ENCODE measurements around the gene CNDP2. TPM values are rescaled to one million over a fixed set of nuclear protein-coding genes. Genes with fewer than 3 reads are reported as not detected.
A peak's percentile ranks its signal among the peaks of the same experiment; 100 is the strongest.

CNDP2 gene
- 179 TPM for polyA plus RNA-seq

DNA sequence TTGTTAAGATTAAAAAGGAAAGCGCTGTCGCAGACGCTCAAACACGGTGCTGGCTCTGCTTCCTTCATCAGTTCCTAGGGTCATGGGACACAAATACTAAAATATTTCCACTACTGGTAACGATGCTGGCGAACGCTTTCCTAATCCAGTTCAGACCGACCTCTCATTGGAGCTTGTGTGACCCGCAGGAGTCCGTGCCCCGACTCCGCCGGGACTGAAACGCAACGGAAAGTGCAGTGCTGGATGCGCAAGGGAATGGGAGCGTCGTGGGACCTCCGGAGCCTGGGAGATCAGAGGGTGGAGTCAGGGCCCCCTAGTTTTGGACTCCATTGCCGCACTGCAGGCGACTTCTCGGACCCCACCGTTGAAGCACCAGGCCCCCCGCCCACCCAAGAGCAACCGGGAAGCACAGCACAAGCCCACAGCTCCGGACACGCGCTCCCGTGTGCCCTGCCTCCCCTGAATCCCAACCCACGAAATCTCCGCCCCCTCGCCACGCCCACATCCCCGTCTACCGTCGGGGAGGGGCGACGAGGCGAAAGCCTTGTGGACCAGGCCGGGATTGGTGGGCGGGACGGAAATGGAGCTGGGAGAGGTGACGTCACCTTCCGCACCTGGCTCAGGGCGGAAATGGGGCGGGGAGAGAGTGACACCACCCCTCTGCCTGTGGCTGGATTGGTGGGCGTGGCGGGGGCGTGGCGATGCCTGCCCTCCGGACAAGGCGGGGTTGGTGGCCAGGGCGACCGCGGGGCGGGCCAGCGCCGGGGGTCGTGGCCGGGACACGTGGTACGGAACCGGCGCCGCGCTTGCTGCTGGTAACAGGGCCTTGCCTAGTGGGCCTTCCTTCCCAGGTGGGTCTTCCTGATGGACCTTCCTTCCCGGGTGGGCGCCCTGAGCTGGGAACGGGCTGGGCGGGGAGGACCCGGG lies at the start of gene CNDP2:
Gene CNDP2, plus strand, starts transcription at position 783 of the 927 bp plus-strand sequence. CDS start 3,611 bp downstream, outside the sequence.
- Mint-ChIP-seq H3K4me3 (peak within 1 kb of the TSS; percentile 91 to 98 (median 96)), H3K36me3 (no peaks in the 10 kb centered on the region), H3K27ac (peak within 1 kb of the TSS; percentile 96 to 98 (median 97)), H3K27me3 (peaks cover 2% of the 10 kb centered on the region), H3K4me1 (peaks cover 28 to 37% (median 33%) of the 10 kb centered on the region in 3 donors), H3K9me3 (no peaks in the 10 kb centered on the region)

GRCh38 chr18:74446631-74447403 lies 49.3 kb upstream of the CNDP2 start:
- Mint-ChIP-seq H3K27me3 (peaks cover 5% of the 10 kb centered on the region), H3K4me1 (no peaks in the 10 kb centered on the region), H3K27ac (no peak overlapping the region), H3K4me3 (no peak overlapping the region), H3K9me3 (peaks cover 0 to 2% (median 0%) of the 10 kb centered on the region in 3 donors), H3K36me3 (no peaks in the 10 kb centered on the region)

GRCh38 chr18:74447404-74448152 lies 48.6 kb upstream of the CNDP2 start:
- Mint-ChIP-seq H3K36me3 (no peaks in the 10 kb centered on the region), H3K27ac (no peak overlapping the region), H3K4me3 (no peak overlapping the region), H3K27me3 (peaks cover 8% of the 10 kb centered on the region), H3K4me1 (no peaks in the 10 kb centered on the region), H3K9me3 (peaks cover 0 to 2% (median 0%) of the 10 kb centered on the region in 3 donors)

GRCh38 chr18:74450626-74451025 lies 45.5 kb upstream of the CNDP2 start:
- Mint-ChIP-seq H3K27me3 (peaks cover 17% of the 10 kb centered on the region), H3K4me3 (no peak overlapping the region), H3K4me1 (no peaks in the 10 kb centered on the region), H3K36me3 (no peaks in the 10 kb centered on the region), H3K9me3 (peaks cover 0 to 2% (median 0%) of the 10 kb centered on the region in 3 donors), H3K27ac (no peak overlapping the region)

GRCh38 chr18:74451148-74451547 lies 45.0 kb upstream of the CNDP2 start:
- H3K27ac Mint-ChIP-seq: no peak overlapping the region
- peaks cover 0 to 1% (median 0%) of the 10 kb centered on the region in 3 donors for H3K4me1 Mint-ChIP-seq
- H3K4me3 Mint-ChIP-seq: no peak overlapping the region
- H3K9me3 Mint-ChIP-seq: peaks cover 0 to 2% (median 0%) of the 10 kb centered on the region in 3 donors
- peaks cover 21% of the 10 kb centered on the region for H3K27me3 Mint-ChIP-seq
- no peaks in the 10 kb centered on the region for H3K36me3 Mint-ChIP-seq

- peaks cover 0 to 2% (median 0%) of the 10 kb centered on the region in 3 donors for H3K9me3 Mint-ChIP-seq
- no peak overlapping the region for H3K27ac Mint-ChIP-seq
- no peaks in the 10 kb centered on the region for H3K36me3 Mint-ChIP-seq
- H3K27me3 Mint-ChIP-seq: peaks cover 27% of the 10 kb centered on the region
- peaks cover 0 to 3% (median 0%) of the 10 kb centered on the region in 3 donors for H3K4me1 Mint-ChIP-seq
- no peak overlapping the region for H3K4me3 Mint-ChIP-seq
Measured at GRCh38 chr18:74453016-74453566, 43.1 kb upstream of the CNDP2 start.

GRCh38 chr18:74453642-74454198 lies 42.4 kb upstream of the CNDP2 start:
- Mint-ChIP-seq H3K27ac (no peak overlapping the region), H3K36me3 (no peaks in the 10 kb centered on the region), H3K27me3 (peaks cover 31% of the 10 kb centered on the region), H3K4me3 (no peak overlapping the region), H3K4me1 (peaks cover 0 to 3% (median 0%) of the 10 kb centered on the region in 3 donors), H3K9me3 (peaks cover 0 to 2% (median 0%) of the 10 kb centered on the region in 3 donors)

GRCh38 chr18:74454279-74454751 lies 41.8 kb upstream of the CNDP2 start:
- Mint-ChIP-seq H3K27me3 (peaks cover 31% of the 10 kb centered on the region), H3K4me3 (no peak overlapping the region), H3K27ac (no peak overlapping the region), H3K9me3 (no peaks in the 10 kb centered on the region), H3K4me1 (peaks cover 0 to 3% (median under 1%) of the 10 kb centered on the region in 3 donors), H3K36me3 (no peaks in the 10 kb centered on the region)

- H3K27ac Mint-ChIP-seq: no peak overlapping the region
- peaks cover 0 to 3% (median 2%) of the 10 kb centered on the region in 3 donors for H3K4me1 Mint-ChIP-seq
- H3K36me3 Mint-ChIP-seq: no peaks in the 10 kb centered on the region
- no peak overlapping the region for H3K4me3 Mint-ChIP-seq
- no peaks in the 10 kb centered on the region for H3K9me3 Mint-ChIP-seq
- H3K27me3 Mint-ChIP-seq: peaks cover 31% of the 10 kb centered on the region
Measured at GRCh38 chr18:74455386-74455785, 40.8 kb upstream of the CNDP2 start.

DNA sequence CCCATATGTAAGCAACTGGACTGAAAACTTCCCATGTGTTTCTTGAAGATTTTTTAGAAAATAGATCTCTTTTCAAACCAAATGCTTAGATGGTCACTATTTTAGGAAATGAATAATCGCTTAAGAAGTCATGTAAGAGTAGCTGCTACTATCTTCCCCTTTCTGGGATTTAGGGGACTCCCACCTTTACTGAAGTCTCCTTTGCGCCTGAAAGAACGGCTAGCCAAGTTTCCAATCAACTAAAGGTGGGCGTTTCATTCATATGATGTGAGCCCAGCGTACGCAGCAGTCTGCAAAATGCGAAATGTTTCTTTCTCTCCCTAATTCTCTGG lies 40.2 kb upstream of the CNDP2 start:
- peaks cover 0 to 3% (median 2%) of the 10 kb centered on the region in 3 donors for H3K4me1 Mint-ChIP-seq
- no peak overlapping the region for H3K27ac Mint-ChIP-seq
- no peaks in the 10 kb centered on the region for H3K36me3 Mint-ChIP-seq
- peaks cover 31% of the 10 kb centered on the region for H3K27me3 Mint-ChIP-seq
- H3K9me3 Mint-ChIP-seq: no peaks in the 10 kb centered on the region
- no peak overlapping the region for H3K4me3 Mint-ChIP-seq

DNA sequence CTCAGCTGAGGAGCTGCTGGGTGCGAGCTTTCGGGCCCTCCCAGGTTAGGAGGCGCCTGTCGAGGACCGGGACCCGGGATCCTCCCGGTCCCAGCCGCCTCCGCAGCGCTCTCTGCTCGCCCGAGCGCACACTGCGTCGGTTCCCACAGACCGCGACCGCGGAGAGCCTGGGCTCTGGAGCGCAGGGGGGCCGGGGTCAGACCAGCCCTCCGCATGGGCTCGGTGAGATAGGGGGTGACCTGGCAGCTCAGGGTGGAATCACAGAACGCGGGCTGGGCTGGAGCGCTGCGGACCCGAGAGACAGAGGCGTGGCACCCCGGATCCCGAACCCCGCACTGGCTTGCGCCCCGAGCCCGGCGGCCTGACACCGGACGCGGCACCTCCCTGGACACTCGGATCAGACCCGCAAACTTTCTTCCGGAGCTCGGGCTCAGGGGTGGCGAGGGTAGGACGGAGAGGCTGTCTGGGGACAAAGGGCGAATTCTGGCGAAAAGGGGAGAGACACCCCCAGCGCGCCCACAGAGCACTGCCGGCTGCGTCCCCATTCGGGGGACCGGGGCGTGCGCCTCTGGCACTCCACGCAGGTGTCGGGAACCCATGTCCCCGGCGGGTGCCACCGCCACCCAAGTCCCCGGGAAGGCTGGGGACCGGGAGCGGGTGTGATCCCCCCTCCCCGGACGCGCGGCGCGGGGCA lies 39.7 kb upstream of the CNDP2 start:
- no peaks in the 10 kb centered on the region for H3K9me3 Mint-ChIP-seq
- H3K36me3 Mint-ChIP-seq: no peaks in the 10 kb centered on the region
- peaks cover 31% of the 10 kb centered on the region for H3K27me3 Mint-ChIP-seq
- H3K4me3 Mint-ChIP-seq: peak overlapping the region in 1 of 4 donors; percentile 17
- peaks cover 0 to 3% (median 2%) of the 10 kb centered on the region in 3 donors for H3K4me1 Mint-ChIP-seq
- H3K27ac Mint-ChIP-seq: no peak overlapping the region

DNA sequence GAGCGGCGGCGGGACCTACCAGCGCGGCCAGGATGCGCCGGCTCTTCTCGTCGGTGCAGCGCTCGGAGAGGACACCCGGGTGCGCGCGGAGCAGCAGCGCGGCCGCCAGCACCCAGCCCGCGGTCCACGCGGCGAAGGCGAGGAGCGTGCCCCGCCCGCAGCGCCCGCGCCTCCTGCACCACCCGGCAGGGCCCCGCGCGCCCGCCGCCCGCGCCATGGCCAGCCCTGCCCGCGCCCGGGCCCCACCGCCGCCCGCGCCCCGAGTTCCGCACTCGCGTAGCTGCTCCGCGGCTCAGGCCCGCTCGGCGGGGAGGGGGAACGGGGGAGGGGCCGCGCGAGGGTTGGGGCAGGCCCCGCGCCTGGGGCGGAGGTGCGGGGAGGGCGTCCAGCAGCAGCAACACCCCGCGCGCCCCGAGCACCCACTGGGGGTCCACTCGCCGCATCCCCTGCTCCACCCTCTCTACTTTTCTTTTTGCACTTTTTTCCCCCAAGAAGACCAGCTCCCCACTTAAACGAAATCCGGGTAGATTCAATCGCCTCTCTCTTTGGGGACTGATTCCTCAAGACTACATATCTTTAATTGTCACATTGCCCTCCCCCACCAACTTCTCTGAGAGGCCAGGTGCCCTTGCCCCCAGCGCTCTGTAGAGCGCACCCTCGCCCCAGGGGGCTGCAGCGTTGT lies 39.0 kb upstream of the CNDP2 start, which contains the start of gene DIPK1C:
Gene DIPK1C, minus strand, starts transcription at position 266 of the 682 bp plus-strand sequence. Its CDS starts 49 bp downstream, at position 217.
- Mint-ChIP-seq H3K4me3 (peak within 1 kb of the TSS in 3 of 4 donors; percentile 70 to 82 (median 71)), H3K9me3 (no peaks in the 10 kb centered on the region), H3K27ac (no peak within 1 kb of the TSS), H3K36me3 (no peaks in the 10 kb centered on the region), H3K27me3 (peaks cover 31% of the 10 kb centered on the region), H3K4me1 (peaks cover 0 to 3% (median 2%) of the 10 kb centered on the region in 3 donors)

All from IgD-negative memory B cell (primary cell).